Epithelial cell of proximal tubule (primary cell): ENCODE data around the gene HNRNPM. TPM values are rescaled to one million over a fixed set of nuclear protein-coding genes. Genes with fewer than 3 reads are reported as not detected.
"Not testable (repeated sequence)": the region's sequence is repeated elsewhere in the genome, so short reads cannot be mapped to it uniquely, and the experiment has no call there.

Experiments
- DNase-seq: peaks from one replicate; pipeline ENCODE4 v3.0.0-alpha.2; 2011; ENCODE audit warnings: low read depth
- H3K4me3 ChIP-seq: 2 replicates; pipeline ENCODE4 v1.5.1; 2011; ENCODE audit warnings: low read depth, mild to moderate bottlenecking, low read length
- CTCF ChIP-seq: conservative IDR thresholded peaks from 2 replicates; pipeline ENCODE4 v1.5.1; 2012; ENCODE audit warnings: low read depth, mild to moderate bottlenecking, low read length
- total RNA-seq: library from RNA; depleted of rRNA; stranded (reverse); fragments of >200 nt; gene quantifications from 2 replicates; pipeline ENCODE4 v1.2.3, GENCODE V29; 2015

Gene HNRNPM
- total RNA-seq, 1 donor from 2014 or later: 134 TPM

- H3K4me3 ChIP-seq: no peak overlapping the region
- TF ChIP-seq CTCF: no peak
- no peak for DNase-seq
Measured at GRCh38 chr19:8510589-8511115, 65.9 kb downstream of the HNRNPM start.

- TF ChIP-seq CTCF: no peak
- H3K4me3 ChIP-seq: no peak overlapping the region
- no peak for DNase-seq
Measured at GRCh38 chr19:8511573-8512101, 66.9 kb downstream of the HNRNPM start.

GRCh38 chr19:8512115-8512967, 67.6 kb downstream of the HNRNPM start:
- DNase-seq: no peak
- TF ChIP-seq CTCF: no peak
- H3K4me3 ChIP-seq: no peak overlapping the region

- TF ChIP-seq CTCF: no peak
- peak overlapping the region; percentile 70 for H3K4me3 ChIP-seq
- DNase-seq: no peak
Measured at GRCh38 chr19:8513036-8513686, 68.4 kb downstream of the HNRNPM start.

GRCh38 chr19:8513687-8514504, 69.1 kb downstream of the HNRNPM start, which contains the start of gene ZNF414:
ZNF414 (minus strand) TSS chr19:8514167; CDS start chr19:8514046, 121 bp downstream.
- peak; percentile 52 for DNase-seq
- no peak for TF ChIP-seq CTCF
- peak within 1 kb of the TSS; percentile 70 for H3K4me3 ChIP-seq

GRCh38 chr19:8514505-8515009, 69.8 kb downstream of the HNRNPM start:
- H3K4me3 ChIP-seq: peak overlapping the region; percentile 70
- not testable (repeated sequence) for DNase-seq
